ENCODE results near the gene SAMD5. TPM values are rescaled to one million over a fixed set of nuclear protein-coding genes. Genes with fewer than 3 reads are reported as not detected.

The SAMD5 gene
- total RNA-seq, 1 donor from 2014 or later = 0.05 TPM

GRCh38 chr6:147560670-147561069, 52.2 kb downstream of the SAMD5 start:
- H3K4me3 Mint-ChIP-seq = no peak overlapping the region
- no peaks in the 10 kb centered on the region for H3K4me1 Mint-ChIP-seq (ENCODE audit: low read depth)
- H3K9me3 Mint-ChIP-seq = no peaks in the 10 kb centered on the region
- peaks cover 2% of the 10 kb centered on the region for H3K27me3 Mint-ChIP-seq (ENCODE audit: insufficient read depth)
- no peaks in the 10 kb centered on the region for H3K36me3 Mint-ChIP-seq (ENCODE audit: low read depth)
- no peak overlapping the region for H3K27ac Mint-ChIP-seq
- intact Hi-C loops (cut with micrococcal nuclease) = no loop called here
- no peak for DNase-seq (ENCODE audit: low spot score)

GRCh38 chr6:147561726-147562125, 53.2 kb downstream of the SAMD5 start:
- Mint-ChIP-seq H3K4me1 (ENCODE audit: low read depth) (no peaks in the 10 kb centered on the region), H3K9me3 (no peaks in the 10 kb centered on the region), H3K27me3 (ENCODE audit: insufficient read depth) (peaks cover 2% of the 10 kb centered on the region), H3K36me3 (ENCODE audit: low read depth) (no peaks in the 10 kb centered on the region), H3K27ac (no peak overlapping the region), H3K4me3 (no peak overlapping the region)
- intact Hi-C loops (cut with micrococcal nuclease) = no loop called here
- no peak for DNase-seq (ENCODE audit: low spot score)

GRCh38 chr6:147563472-147563871, 55.0 kb downstream of the SAMD5 start:
- H3K27me3 Mint-ChIP-seq (ENCODE audit: insufficient read depth) = no peaks in the 10 kb centered on the region
- H3K27ac Mint-ChIP-seq = no peak overlapping the region
- no peak for DNase-seq (ENCODE audit: low spot score)
- no peaks in the 10 kb centered on the region for H3K4me1 Mint-ChIP-seq (ENCODE audit: low read depth)
- H3K36me3 Mint-ChIP-seq (ENCODE audit: low read depth) = no peaks in the 10 kb centered on the region
- no peaks in the 10 kb centered on the region for H3K9me3 Mint-ChIP-seq
- H3K4me3 Mint-ChIP-seq = no peak overlapping the region
- intact Hi-C loops (cut with micrococcal nuclease) = no loop called here

- no peaks in the 10 kb centered on the region for H3K27me3 Mint-ChIP-seq (ENCODE audit: insufficient read depth)
These were observed 56.1 kb downstream of the SAMD5 start for GRCh38 chr6:147564556-147564955.

GRCh38 chr6:147566244-147566898, 57.9 kb downstream of the SAMD5 start:
- H3K4me3 Mint-ChIP-seq = no peak overlapping the region
- intact Hi-C loops (cut with micrococcal nuclease) = no loop called here
- no peak overlapping the region for H3K27ac Mint-ChIP-seq
- no peaks in the 10 kb centered on the region for H3K4me1 Mint-ChIP-seq (ENCODE audit: low read depth)
- no peaks in the 10 kb centered on the region for H3K36me3 Mint-ChIP-seq (ENCODE audit: low read depth)
- no peaks in the 10 kb centered on the region for H3K27me3 Mint-ChIP-seq (ENCODE audit: insufficient read depth)
- H3K9me3 Mint-ChIP-seq = no peaks in the 10 kb centered on the region
- DNase-seq (ENCODE audit: low spot score) = no peak

More at GRCh38 chr6:147564556-147564955, 56.1 kb downstream of the SAMD5 start:
- DNase-seq (ENCODE audit: low spot score) = no peak
- H3K27ac Mint-ChIP-seq = no peak overlapping the region
- no peaks in the 10 kb centered on the region for H3K36me3 Mint-ChIP-seq (ENCODE audit: low read depth)
- no peaks in the 10 kb centered on the region for H3K4me1 Mint-ChIP-seq (ENCODE audit: low read depth)
- H3K9me3 Mint-ChIP-seq = no peaks in the 10 kb centered on the region
- H3K4me3 Mint-ChIP-seq = no peak overlapping the region
- intact Hi-C loops (cut with micrococcal nuclease) = no loop called here

GRCh38 chr6:147567141-147567805, 58.8 kb downstream of the SAMD5 start:
- Mint-ChIP-seq H3K36me3 (ENCODE audit: low read depth) (no peaks in the 10 kb centered on the region), H3K27ac (no peak overlapping the region), H3K4me1 (ENCODE audit: low read depth) (no peaks in the 10 kb centered on the region), H3K4me3 (no peak overlapping the region), H3K9me3 (no peaks in the 10 kb centered on the region), H3K27me3 (ENCODE audit: insufficient read depth) (no peaks in the 10 kb centered on the region)
- no peak for DNase-seq (ENCODE audit: low spot score)
- intact Hi-C loops (cut with micrococcal nuclease) = no loop called here

GRCh38 chr6:147569788-147570187, 61.3 kb downstream of the SAMD5 start:
- intact Hi-C loops (cut with micrococcal nuclease) = no loop called here
- Mint-ChIP-seq H3K4me3 (no peak overlapping the region), H3K4me1 (ENCODE audit: low read depth) (no peaks in the 10 kb centered on the region), H3K27me3 (ENCODE audit: insufficient read depth) (no peaks in the 10 kb centered on the region), H3K27ac (no peak overlapping the region), H3K9me3 (no peaks in the 10 kb centered on the region), H3K36me3 (ENCODE audit: low read depth) (no peaks in the 10 kb centered on the region)
- DNase-seq (ENCODE audit: low spot score) = no peak

GRCh38 chr6:147570681-147571080, 62.2 kb downstream of the SAMD5 start:
- Mint-ChIP-seq H3K4me3 (no peak overlapping the region), H3K4me1 (ENCODE audit: low read depth) (no peaks in the 10 kb centered on the region), H3K27me3 (ENCODE audit: insufficient read depth) (no peaks in the 10 kb centered on the region), H3K36me3 (ENCODE audit: low read depth) (no peaks in the 10 kb centered on the region), H3K27ac (no peak overlapping the region), H3K9me3 (no peaks in the 10 kb centered on the region)
- DNase-seq (ENCODE audit: low spot score) = no peak
- intact Hi-C loops (cut with micrococcal nuclease) = no loop called here

- Mint-ChIP-seq H3K27me3 (ENCODE audit: insufficient read depth) (peaks cover 2% of the 10 kb centered on the region), H3K9me3 (no peaks in the 10 kb centered on the region), H3K36me3 (ENCODE audit: low read depth) (no peaks in the 10 kb centered on the region), H3K4me1 (ENCODE audit: low read depth) (no peaks in the 10 kb centered on the region), H3K27ac (no peak overlapping the region), H3K4me3 (no peak overlapping the region)
- intact Hi-C loops (cut with micrococcal nuclease) = no loop called here
- DNase-seq (ENCODE audit: low spot score) = no peak
These were observed 69.0 kb downstream of the SAMD5 start for GRCh38 chr6:147577488-147577887.

- H3K27ac Mint-ChIP-seq = no peak overlapping the region
- no peaks in the 10 kb centered on the region for H3K9me3 Mint-ChIP-seq
- intact Hi-C loops (cut with micrococcal nuclease) = no loop called here
- H3K4me1 Mint-ChIP-seq (ENCODE audit: low read depth) = no peaks in the 10 kb centered on the region
- H3K27me3 Mint-ChIP-seq (ENCODE audit: insufficient read depth) = peaks cover 2% of the 10 kb centered on the region
- H3K36me3 Mint-ChIP-seq (ENCODE audit: low read depth) = no peaks in the 10 kb centered on the region
- no peak overlapping the region for H3K4me3 Mint-ChIP-seq
- no peak for DNase-seq (ENCODE audit: low spot score)
These were observed 69.7 kb downstream of the SAMD5 start for GRCh38 chr6:147578159-147578558.

GRCh38 chr6:147578883-147579282, 70.4 kb downstream of the SAMD5 start:
- no peaks in the 10 kb centered on the region for H3K4me1 Mint-ChIP-seq (ENCODE audit: low read depth)
- DNase-seq (ENCODE audit: low spot score) = no peak

GRCh38 chr6:147579667-147580066, 71.2 kb downstream of the SAMD5 start:
- intact Hi-C loops (cut with micrococcal nuclease) = no loop called here
- Mint-ChIP-seq H3K4me3 (no peak overlapping the region), H3K27me3 (ENCODE audit: insufficient read depth) (peaks cover 2% of the 10 kb centered on the region), H3K36me3 (ENCODE audit: low read depth) (no peaks in the 10 kb centered on the region), H3K9me3 (no peaks in the 10 kb centered on the region), H3K4me1 (ENCODE audit: low read depth) (no peaks in the 10 kb centered on the region), H3K27ac (no peak overlapping the region)
- DNase-seq (ENCODE audit: low spot score) = no peak

More at GRCh38 chr6:147578883-147579282, 70.4 kb downstream of the SAMD5 start:
- H3K9me3 Mint-ChIP-seq = no peaks in the 10 kb centered on the region
- no peak overlapping the region for H3K4me3 Mint-ChIP-seq
- peaks cover 2% of the 10 kb centered on the region for H3K27me3 Mint-ChIP-seq (ENCODE audit: insufficient read depth)
- H3K36me3 Mint-ChIP-seq (ENCODE audit: low read depth) = no peaks in the 10 kb centered on the region
- intact Hi-C loops (cut with micrococcal nuclease) = no loop called here
- no peak overlapping the region for H3K27ac Mint-ChIP-seq

- intact Hi-C loops (cut with micrococcal nuclease) = no loop called here
- H3K27ac Mint-ChIP-seq = no peak overlapping the region
- peaks cover 2% of the 10 kb centered on the region for H3K27me3 Mint-ChIP-seq (ENCODE audit: insufficient read depth)
- H3K9me3 Mint-ChIP-seq = no peaks in the 10 kb centered on the region
- DNase-seq (ENCODE audit: low spot score) = no peak
- H3K4me3 Mint-ChIP-seq = no peak overlapping the region
- H3K36me3 Mint-ChIP-seq (ENCODE audit: low read depth) = no peaks in the 10 kb centered on the region
- no peaks in the 10 kb centered on the region for H3K4me1 Mint-ChIP-seq (ENCODE audit: low read depth)
These were observed 74.5 kb downstream of the SAMD5 start for GRCh38 chr6:147582991-147583390.

Data from activated T-helper 1 cell treated with anti-CD3 and anti-CD28 coated beads, Interleukin-12 subunit alpha, Interleukin-12 subunit beta, Interleukin-2, Interleukin-4 antibody, amounts not matched to agents 30 ng/mL and 10 ng/mL and 1 ng/mL, durations not matched to agents 14 hours and 24 hours and 36 hours (primary cell).